Stimulated activated naive CD8-positive, alpha-beta T cell treated with anti-CD3 and anti-CD28 coated beads, Interleukin-15, Interleukin-2, amounts not matched to agents 100 ng/mL and 50 ng/mL, for 24 hours (primary cell): ENCODE data around the gene BANP.
"Not testable (repeated sequence)": the region's sequence is repeated elsewhere in the genome, so short reads cannot be mapped to it uniquely, and the experiment has no call there.

ENCODE experiments used
- H3K27ac Mint-ChIP-seq: one replicate; pipeline ENCODE4 v1.8.0; 2021; ENCODE audit warnings: mild to moderate bottlenecking, mixed read lengths
- H3K27me3 Mint-ChIP-seq: one replicate; pipeline ENCODE4 v1.8.0; 2021; ENCODE audit warnings: mixed read lengths
- H3K36me3 Mint-ChIP-seq: one replicate; pipeline ENCODE4 v1.8.0; 2021; ENCODE audit warnings: low read depth, mixed read lengths
- H3K4me1 Mint-ChIP-seq: one replicate; pipeline ENCODE4 v1.8.0; 2021; ENCODE audit warnings: low read depth, mixed read lengths
- H3K4me3 Mint-ChIP-seq: one replicate; pipeline ENCODE4 v1.8.0; 2021; ENCODE audit warnings: mild to moderate bottlenecking, mixed read lengths
- H3K9me3 Mint-ChIP-seq: one replicate; pipeline ENCODE4 v1.8.0; 2021; ENCODE audit warnings: mixed read lengths

The BANP gene

DNA sequence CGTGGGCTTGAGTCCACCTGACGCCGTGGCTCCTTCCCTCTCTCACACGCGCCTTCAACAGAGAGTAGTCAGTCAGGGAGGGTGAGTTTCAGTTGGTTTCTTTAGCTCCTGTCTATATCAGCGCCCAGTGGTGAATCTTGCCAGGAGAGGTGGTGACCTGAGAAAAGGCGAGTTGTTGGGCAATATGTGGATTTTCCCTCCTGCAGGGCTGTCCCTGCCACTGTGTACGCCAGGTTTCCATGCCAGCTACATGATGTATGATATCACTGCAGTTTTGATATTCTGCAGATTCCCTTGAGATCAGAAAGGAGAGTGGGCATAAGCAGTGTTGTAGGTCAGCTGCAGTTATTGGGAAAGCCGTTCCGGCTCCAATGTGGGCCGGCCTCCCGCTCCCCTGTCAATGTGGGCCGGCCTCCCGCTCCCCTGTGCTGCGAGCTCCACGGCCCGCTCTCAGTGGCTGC lies 31.4 kb downstream of the BANP start:
- Mint-ChIP-seq H3K27ac (peak overlapping the region; percentile 77), H3K4me1 (peaks cover 88% of the 10 kb centered on the region), H3K36me3 (peaks cover 64% of the 10 kb centered on the region), H3K27me3 (no peaks in the 10 kb centered on the region), H3K4me3 (peak overlapping the region; percentile 48), H3K9me3 (no peaks in the 10 kb centered on the region)

DNA sequence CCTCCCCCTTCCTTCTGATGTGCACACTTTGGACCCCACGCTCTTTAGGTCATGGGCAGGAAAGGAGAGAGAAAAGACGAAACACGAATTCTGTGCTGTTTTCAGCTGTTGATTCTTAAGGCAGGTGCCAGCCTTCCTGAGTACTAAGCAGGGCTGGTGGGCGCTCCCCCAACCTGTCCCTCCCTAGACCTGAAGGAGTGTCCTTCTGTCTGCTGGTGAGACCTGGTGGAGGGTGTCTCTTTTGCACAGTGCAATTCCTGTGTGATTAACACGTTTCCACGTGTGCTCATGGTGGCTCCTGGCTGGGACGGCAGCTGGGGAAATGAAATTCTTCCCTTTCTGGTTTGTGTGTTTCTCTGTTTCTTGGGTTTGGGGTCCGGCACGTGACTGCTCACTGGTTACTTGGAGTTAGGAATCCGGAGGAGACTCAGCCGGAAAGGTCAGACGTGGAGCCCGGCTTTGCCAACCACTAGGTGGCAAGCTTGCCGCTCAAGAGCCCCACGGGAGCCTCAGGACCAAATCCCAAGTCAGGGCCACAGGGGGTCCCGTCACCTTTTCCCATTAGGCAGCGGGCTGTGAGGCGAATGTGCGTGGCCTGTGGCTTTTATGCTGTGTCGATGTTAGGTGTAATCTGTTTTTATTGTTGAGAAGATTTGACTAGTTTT lies 32.0 kb downstream of the BANP start:
- Mint-ChIP-seq H3K4me1 (peaks cover 84% of the 10 kb centered on the region), H3K4me3 (peak overlapping the region; percentile 48), H3K36me3 (peaks cover 68% of the 10 kb centered on the region), H3K27ac (peak overlapping the region; percentile 77)
- H3K27me3 Mint-ChIP-seq, H3K9me3 Mint-ChIP-seq: not testable (repeated sequence)

DNA sequence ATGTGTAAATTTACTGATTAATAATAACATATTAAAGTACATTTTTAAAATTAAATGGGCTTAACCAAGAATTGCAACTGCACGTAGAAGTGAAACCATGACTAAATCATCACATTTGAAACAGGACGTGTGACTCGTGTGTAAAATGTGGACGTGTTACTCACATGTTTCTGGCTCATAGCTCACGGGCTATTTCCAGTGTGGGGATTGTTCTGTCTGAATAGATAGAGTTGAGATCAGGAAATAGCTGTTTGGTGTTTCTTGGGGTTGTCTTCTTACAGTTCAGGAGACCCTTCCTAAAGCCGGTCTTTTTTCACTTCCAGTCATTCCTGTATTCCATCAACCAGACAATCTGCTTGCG lies 32.5 kb downstream of the BANP start:
- H3K4me3 Mint-ChIP-seq, H3K9me3 Mint-ChIP-seq, H3K27me3 Mint-ChIP-seq: not testable (repeated sequence)
- Mint-ChIP-seq H3K36me3 (peaks cover 68% of the 10 kb centered on the region), H3K4me1 (peaks cover 79% of the 10 kb centered on the region), H3K27ac (peak overlapping the region; percentile 90)

DNA sequence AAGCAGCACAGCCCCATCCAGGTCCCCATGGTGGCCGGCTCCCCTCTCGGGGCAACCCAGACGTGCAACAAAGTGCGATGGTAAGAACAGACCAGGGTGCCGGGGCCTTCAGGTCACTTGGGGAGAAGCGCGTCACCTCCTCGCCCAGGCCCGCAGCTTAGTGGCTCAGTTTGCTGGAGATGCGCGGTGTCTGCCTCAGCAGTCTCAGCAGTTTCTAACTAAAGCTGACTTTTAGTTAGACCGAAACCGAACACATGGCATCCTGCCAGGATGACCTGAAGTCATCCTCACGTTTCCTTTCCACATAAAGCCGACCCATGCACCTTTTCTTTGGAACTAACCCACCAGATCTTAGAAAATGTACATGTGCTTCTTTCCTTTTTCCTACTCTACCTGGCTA lies 32.9 kb downstream of the BANP start:
- H3K9me3 Mint-ChIP-seq, H3K27me3 Mint-ChIP-seq: not testable (repeated sequence)
- Mint-ChIP-seq H3K4me1 (peaks cover 74% of the 10 kb centered on the region), H3K27ac (peak overlapping the region; percentile 90), H3K36me3 (peaks cover 67% of the 10 kb centered on the region), H3K4me3 (peak overlapping the region; percentile 55)

DNA sequence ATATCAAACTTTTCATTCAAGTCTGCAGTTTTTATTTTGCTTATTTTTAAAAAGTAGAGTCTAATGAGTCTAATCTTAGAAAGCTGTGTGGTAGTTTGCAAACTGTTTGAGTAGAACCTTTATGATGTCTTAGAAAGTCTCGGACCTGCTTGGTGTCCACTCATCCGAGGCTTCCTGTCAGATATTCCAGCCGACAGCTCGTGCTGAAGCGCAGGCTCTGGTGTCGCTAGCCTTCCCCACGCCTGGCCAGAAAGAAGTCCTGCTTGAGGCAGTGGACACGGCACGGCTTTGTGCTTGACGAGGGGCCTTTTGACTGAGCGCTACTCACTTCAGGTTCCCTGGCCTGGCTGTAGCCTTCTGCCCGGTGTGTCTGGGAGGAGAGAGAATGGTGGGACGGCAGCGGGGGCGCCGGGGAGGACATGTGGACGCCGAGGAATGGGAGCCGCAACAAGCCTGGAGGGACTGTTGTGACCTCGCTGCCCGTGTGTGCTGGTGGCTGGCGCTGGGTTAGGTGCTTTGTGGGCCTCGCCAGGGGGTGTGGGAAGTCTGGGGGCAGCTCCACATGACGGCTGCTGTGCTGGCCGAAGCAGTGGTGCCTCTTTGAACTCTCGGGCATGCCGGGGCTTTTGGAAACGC lies 33.5 kb downstream of the BANP start:
- no peaks in the 10 kb centered on the region for H3K9me3 Mint-ChIP-seq
- peak overlapping the region; percentile 55 for H3K4me3 Mint-ChIP-seq
- H3K27ac Mint-ChIP-seq, result peak overlapping the region; percentile 90
- peaks cover 64% of the 10 kb centered on the region for H3K36me3 Mint-ChIP-seq
- H3K27me3 Mint-ChIP-seq, result no peaks in the 10 kb centered on the region
- peaks cover 69% of the 10 kb centered on the region for H3K4me1 Mint-ChIP-seq

DNA sequence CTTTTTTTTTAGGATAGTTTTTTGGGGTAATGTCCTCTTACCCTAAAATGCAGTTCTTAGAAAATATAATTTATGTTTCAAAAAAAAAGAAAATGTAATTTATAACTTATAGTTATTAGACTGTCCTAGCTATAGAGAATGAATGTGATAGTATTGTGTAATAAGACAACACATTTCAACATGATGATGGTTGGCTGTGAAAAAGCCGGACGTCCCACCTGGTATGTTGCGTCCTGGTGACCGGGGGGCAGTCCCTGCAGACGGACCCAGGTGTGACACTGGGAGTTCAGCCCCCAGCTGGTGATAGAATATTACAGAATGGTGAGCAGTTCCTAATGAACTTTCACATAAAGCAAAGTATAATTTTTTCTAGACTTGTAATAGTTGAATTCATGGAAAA lies 34.3 kb downstream of the BANP start:
- H3K4me3 Mint-ChIP-seq, H3K9me3 Mint-ChIP-seq, H3K27me3 Mint-ChIP-seq: not testable (repeated sequence)
- H3K4me1 Mint-ChIP-seq, result peaks cover 61% of the 10 kb centered on the region
- H3K36me3 Mint-ChIP-seq, result peaks cover 60% of the 10 kb centered on the region
- H3K27ac Mint-ChIP-seq, result peak overlapping the region; percentile 95

DNA sequence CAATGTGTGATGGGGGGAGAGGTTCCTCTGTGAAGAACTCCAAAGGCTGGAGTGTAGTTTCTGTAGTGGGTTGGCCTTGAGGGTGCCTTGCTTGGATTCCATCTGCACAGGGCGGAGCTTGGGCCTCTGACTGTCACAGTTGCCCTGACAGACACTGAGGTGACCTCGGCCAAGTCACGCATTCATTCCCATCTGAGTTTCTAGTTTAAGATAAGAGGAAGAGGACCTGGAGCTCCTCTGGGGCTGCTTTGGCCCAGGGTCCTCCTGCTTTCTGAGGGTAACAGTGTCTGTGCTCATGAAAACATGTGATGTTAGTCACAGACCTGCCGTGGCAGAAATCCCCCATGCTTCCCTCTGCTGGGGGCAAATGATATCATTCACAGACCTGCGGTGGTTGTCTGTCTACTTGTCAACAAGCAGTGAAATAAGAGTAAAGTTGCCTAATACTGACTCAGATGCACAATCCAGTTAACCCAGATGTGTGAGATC lies 35.2 kb downstream of the BANP start:
- Mint-ChIP-seq H3K36me3 (peaks cover 60% of the 10 kb centered on the region), H3K4me3 (peak overlapping the region; percentile 63), H3K27ac (peak overlapping the region; percentile 95), H3K4me1 (peaks cover 52% of the 10 kb centered on the region)
- H3K27me3 Mint-ChIP-seq, H3K9me3 Mint-ChIP-seq: not testable (repeated sequence)

DNA sequence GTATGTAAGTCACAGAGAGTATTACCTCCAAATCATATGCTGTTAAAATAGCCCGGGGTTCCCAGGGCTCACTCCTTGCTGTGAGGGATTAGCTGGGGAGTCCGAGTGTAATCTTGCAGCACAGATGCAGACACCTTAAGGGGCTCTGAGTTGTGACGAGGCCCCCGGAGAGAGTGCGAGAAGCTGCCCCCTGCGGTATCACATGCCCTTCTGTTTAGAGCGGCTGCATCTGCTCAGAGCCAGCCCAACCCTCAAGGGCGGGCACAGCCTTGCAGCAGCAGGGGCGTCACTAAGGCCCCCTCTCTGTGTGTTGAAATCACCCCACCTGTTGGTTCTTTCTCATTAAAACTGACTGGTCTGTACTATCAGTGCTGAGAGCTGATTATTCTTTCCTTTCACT lies 37.4 kb downstream of the BANP start:
- H3K9me3 Mint-ChIP-seq, H3K27me3 Mint-ChIP-seq, H3K4me3 Mint-ChIP-seq, H3K27ac Mint-ChIP-seq: not testable (repeated sequence)
- peaks cover 31% of the 10 kb centered on the region for H3K4me1 Mint-ChIP-seq
- H3K36me3 Mint-ChIP-seq, result peaks cover 58% of the 10 kb centered on the region

DNA sequence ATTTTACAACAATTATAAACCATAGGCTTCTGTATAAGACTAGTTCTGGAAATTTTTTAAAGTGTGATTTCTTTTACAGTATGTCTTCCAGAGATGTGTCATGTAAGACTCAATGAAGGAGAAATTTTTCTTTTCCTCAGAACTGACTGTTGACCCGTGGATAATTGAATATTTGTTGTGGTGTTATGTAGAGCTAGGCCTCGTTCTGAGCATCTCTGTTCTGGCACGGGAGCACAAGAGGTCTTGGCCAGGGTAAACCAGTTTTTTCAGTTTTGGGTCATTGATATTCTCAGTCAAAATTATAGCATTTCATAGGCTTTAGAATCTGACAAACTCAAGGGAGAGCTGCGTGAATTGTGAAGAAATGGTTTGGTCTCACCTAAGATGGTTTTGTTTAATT lies 39.0 kb downstream of the BANP start:
- Mint-ChIP-seq H3K27ac (peak overlapping the region; percentile 72), H3K36me3 (peaks cover 47% of the 10 kb centered on the region), H3K4me1 (peaks cover 15% of the 10 kb centered on the region)
- H3K9me3 Mint-ChIP-seq, H3K4me3 Mint-ChIP-seq, H3K27me3 Mint-ChIP-seq: not testable (repeated sequence)

DNA sequence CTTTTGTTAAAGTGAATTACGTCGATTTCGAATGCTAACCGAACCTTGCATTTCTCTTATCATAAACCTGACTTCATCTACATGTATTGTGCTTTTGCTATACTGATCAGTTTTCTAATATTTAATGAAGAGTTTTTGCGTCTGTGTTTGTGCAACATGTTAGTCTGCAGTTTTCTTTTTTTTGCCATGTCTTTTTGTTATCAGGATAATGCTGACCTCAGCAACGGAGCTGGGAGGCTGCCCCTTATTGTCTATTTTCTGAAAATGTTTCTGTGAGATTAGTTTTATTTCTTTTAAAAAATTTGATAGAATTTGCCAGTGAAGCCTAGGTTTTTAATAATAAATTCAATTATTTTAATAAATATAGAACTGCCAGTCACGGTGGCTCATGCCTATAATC lies 40.9 kb downstream of the BANP start:
- H3K9me3 Mint-ChIP-seq, H3K27me3 Mint-ChIP-seq, H3K4me3 Mint-ChIP-seq, H3K4me1 Mint-ChIP-seq, H3K27ac Mint-ChIP-seq: not testable (repeated sequence)
- H3K36me3 Mint-ChIP-seq, result peaks cover 34% of the 10 kb centered on the region

DNA sequence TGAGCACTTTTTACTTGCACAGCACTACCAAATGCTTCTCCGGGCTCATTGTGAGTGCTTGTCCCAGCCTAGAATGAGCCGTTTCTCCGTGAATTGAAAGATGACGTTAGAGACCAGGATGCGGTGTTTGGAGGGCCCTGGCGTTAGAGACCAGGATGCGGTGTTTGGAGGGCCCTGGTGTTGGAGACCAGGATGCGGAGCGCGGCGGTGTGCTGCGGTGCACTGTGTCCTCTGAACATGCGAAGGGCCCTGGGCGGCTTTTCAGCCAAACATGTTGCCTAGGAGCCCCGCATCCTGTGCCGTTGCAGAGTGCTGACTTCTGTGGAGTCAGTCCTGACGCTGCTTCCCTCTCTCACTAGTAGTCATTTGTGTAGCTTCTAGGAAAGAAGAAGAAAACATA lies 42.7 kb downstream of the BANP start:
- peaks cover 32% of the 10 kb centered on the region for H3K36me3 Mint-ChIP-seq
- no peak overlapping the region for H3K27ac Mint-ChIP-seq
- H3K27me3 Mint-ChIP-seq, result no peaks in the 10 kb centered on the region
- no peak overlapping the region for H3K4me3 Mint-ChIP-seq
- H3K4me1 Mint-ChIP-seq, result peaks cover 3% of the 10 kb centered on the region
- H3K9me3 Mint-ChIP-seq, result no peaks in the 10 kb centered on the region

DNA sequence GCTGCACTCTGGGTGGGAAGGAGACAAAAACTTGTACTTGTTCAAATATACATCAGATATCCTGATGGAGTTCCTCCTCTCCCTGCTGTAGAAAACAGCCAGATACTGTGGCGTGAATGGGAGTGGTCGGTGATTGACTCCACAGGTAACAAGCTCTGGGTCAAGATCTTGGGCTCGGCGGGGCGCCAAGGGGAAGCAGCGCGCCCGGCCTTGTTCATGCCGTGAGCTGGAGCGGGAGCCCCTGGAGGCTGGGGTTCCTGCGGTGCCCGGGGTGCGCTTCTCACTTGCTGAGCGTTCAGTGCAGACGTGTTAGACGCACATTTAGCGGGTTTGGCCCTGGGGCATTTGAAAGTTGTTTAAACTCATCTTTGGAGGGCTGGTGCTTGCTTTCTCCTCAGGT lies 44.4 kb downstream of the BANP start:
- peaks cover 21% of the 10 kb centered on the region for H3K36me3 Mint-ChIP-seq
- no peak overlapping the region for H3K4me3 Mint-ChIP-seq
- no peak overlapping the region for H3K27ac Mint-ChIP-seq
- no peaks in the 10 kb centered on the region for H3K27me3 Mint-ChIP-seq
- no peaks in the 10 kb centered on the region for H3K9me3 Mint-ChIP-seq
- H3K4me1 Mint-ChIP-seq, result peaks cover 3% of the 10 kb centered on the region

DNA sequence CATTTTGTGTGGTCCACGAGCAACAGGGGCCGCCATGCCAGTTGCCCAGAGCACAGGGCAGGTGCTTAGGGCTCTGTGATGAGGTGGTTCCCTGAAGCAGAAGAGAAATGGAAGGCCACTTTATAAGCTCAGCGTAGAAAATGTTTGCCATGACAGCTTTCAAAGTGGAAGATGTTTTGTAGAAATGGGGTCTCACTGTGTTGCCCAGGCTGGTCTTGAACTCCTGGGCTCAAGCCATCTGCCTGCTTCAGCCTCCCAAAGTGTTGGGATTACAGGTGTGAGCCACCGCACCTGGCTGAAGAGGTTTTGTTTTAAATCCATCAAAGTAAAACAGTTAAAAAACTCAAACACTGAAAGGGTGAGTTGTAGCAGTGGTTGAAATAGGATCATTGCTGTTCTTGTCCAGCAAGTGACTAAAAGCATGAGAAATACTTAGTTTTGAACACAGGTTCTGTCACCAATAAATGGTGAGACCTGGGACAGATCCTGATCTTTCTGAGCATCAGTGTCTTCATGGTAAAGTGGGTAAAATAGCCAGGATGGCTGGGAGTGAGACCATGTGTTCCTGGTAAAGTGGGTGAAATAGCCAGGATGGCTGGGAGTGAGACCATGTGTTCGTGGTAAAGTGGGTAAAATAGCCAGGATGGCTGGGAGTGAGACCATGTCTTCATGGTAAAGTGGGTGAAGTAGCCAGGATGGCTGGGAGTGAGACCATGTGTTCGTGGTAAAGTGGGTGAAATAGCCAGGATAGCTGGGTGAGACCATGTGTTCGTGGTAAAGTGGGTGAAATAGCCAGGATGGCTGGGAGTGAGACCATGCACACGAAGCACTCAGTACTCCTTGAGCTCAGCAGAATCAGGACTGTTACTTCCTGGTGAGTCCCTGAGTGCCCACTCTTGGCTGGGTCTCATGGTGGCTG lies 46.0 kb downstream of the BANP start:
- H3K4me1 Mint-ChIP-seq, result peaks cover 3% of the 10 kb centered on the region
- peaks cover 15% of the 10 kb centered on the region for H3K36me3 Mint-ChIP-seq
- H3K27ac Mint-ChIP-seq, result peak overlapping the region; percentile 16
- no peaks in the 10 kb centered on the region for H3K9me3 Mint-ChIP-seq
- H3K27me3 Mint-ChIP-seq, result no peaks in the 10 kb centered on the region
- no peak overlapping the region for H3K4me3 Mint-ChIP-seq

DNA sequence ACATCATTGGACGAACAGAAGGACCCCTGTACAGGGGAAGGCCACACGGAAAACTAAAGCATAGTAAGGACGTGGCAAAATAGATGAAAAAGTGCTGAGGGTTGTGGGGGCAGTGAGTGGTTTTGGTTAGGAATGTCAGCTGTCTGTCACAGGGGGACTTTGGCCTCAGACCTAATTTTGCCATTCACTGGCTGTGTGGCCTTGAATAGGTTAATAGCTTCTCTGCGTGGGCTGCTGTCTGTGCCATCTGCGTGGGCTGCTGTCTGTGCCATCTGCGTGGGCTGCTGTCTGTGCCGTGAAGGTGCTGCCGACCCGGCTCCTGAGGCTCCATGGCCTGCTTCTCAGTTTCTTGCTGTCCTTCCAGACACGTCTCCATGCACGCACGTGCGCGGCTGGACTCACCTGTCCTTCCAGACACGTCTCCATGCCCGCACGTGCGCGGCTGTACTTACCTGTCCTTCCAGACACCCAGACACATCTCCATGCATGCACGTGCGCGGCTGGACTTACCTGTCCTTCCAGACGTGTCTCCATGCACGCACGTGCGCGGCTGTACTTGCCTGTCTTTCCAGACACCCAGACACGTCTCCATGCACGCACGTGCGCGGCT lies 47.1 kb downstream of the BANP start:
- H3K9me3 Mint-ChIP-seq, H3K27me3 Mint-ChIP-seq, H3K36me3 Mint-ChIP-seq, H3K4me3 Mint-ChIP-seq, H3K4me1 Mint-ChIP-seq, H3K27ac Mint-ChIP-seq: not testable (repeated sequence)

DNA sequence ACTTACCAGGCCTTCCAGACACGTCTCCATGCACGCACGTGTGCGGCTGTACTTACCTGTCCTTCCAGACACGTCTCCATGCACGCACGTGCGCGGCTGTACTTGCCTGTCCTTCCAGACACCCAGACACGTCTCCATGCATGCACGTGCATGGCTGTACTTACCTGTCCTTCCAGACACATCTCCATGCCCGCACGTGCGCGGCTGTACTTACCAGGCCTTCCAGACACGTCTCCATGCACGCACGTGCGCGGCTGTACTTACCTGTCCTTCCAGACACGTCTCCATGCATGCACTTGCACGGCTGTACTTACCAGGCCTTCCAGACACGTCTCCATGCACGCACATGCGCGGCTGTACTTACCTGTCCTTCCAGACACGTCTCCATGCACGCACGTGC lies 47.8 kb downstream of the BANP start:
- H3K36me3 Mint-ChIP-seq, H3K4me3 Mint-ChIP-seq, H3K27ac Mint-ChIP-seq, H3K9me3 Mint-ChIP-seq, H3K27me3 Mint-ChIP-seq, H3K4me1 Mint-ChIP-seq: not testable (repeated sequence)
